Right lobe of liver (tissue), 4 donors: ENCODE data around the gene SIM2.

Source experiments
- CTCF ChIP-seq, 4 donors: fragments of 200-600 bp in 3 of 4; fragments of 450-650 bp in 1 of 4; IDR thresholded peaks; one replicate each; pipeline versions ENCODE4 v1.5.1 to v1.8.0; 2016 to 2022; ENCODE audit warnings: antibody characterized with exemption in 4 of 4, mild to moderate bottlenecking in 2 of 4
- POLR2A ChIP-seq: fragments of 450-650 bp; IDR thresholded peaks from one replicate; pipeline ENCODE4 v1.6.1; 2017; ENCODE audit warnings: antibody characterized with exemption, mild to moderate bottlenecking
- donor health status: DM: no; HTN: no; CAD: no.
- donor health status: DM: no; HTN: no; CAD: no.
- donor health status: DM: no; HTN: yes; CAD: no.

GRCh38 chr21:36694031-36694515 is 4.8 kb upstream of the SIM2 start:
- TF ChIP-seq CTCF (IDR thresholded peaks at IDR 0.05) (no peak), POLR2A (no peak)
